ENCODE results near the gene IFNLR1. TPM values are rescaled to one million over a fixed set of nuclear protein-coding genes. Genes with fewer than 3 reads are reported as not detected.

Gene IFNLR1
- total RNA-seq, 4 donors from 2014 or later: 2.5 to 4.6 (median 3.5) TPM

DNA sequence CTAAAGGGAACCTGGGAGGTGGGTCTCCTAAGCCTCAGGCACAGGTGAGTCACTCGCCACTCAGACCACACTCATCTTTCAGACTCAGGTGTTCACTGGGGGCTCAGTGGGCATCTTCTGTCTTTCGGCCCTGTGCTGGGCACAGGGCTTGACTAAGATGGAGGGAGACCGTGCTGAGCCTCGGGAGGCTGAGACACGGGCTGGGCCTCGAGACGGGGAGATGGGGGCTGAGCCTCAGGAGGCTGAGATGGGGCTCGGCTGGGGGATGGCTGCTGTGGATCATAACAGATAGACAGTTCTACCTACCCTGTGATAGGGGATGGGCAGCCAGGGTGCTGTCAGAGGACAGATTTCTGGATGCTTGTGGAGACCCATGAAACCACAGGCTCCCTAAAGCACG is 15.5 kb upstream of the IFNLR1 start:
- no peaks in the 10 kb centered on the region for H3K9me3 ChIP-seq
- 67 to 73% methylated on average over 4 to 6 of the region's 9 CpGs for WGBS, 2 donors
- no peaks in the 10 kb centered on the region for H3K36me3 ChIP-seq
- intact Hi-C loops (cut with DNase I): loop anchor here (2.0 to 10.0 kb wide), 2 partner anchors 122 to 188 kb away; no protein-coding TSS in a partner anchor
- H3K27me3 ChIP-seq: peaks cover 0 to 7% (median 0%) of the 10 kb centered on the region in 4 donors
- H3K27ac ChIP-seq: peak overlapping the region; percentile 73 to 91 (median 81)
- DNase-seq: no peak
- TF ChIP-seq, protein P1, sequence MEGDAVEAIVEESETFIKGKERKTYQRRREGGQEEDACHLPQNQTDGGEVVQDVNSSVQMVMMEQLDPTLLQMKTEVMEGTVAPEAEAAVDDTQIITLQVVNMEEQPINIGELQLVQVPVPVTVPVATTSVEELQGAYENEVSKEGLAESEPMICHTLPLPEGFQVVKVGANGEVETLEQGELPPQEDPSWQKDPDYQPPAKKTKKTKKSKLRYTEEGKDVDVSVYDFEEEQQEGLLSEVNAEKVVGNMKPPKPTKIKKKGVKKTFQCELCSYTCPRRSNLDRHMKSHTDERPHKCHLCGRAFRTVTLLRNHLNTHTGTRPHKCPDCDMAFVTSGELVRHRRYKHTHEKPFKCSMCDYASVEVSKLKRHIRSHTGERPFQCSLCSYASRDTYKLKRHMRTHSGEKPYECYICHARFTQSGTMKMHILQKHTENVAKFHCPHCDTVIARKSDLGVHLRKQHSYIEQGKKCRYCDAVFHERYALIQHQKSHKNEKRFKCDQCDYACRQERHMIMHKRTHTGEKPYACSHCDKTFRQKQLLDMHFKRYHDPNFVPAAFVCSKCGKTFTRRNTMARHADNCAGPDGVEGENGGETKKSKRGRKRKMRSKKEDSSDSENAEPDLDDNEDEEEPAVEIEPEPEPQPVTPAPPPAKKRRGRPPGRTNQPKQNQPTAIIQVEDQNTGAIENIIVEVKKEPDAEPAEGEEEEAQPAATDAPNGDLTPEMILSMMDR (IDR thresholded peaks at IDR 0.05): no peak
- no peak for TF ChIP-seq POLR2A (IDR thresholded peaks at IDR 0.05)
- peaks cover 21 to 64% (median 34%) of the 10 kb centered on the region in 3 donors for H3K4me1 ChIP-seq
- no peak overlapping the region for H3K4me3 ChIP-seq

DNA sequence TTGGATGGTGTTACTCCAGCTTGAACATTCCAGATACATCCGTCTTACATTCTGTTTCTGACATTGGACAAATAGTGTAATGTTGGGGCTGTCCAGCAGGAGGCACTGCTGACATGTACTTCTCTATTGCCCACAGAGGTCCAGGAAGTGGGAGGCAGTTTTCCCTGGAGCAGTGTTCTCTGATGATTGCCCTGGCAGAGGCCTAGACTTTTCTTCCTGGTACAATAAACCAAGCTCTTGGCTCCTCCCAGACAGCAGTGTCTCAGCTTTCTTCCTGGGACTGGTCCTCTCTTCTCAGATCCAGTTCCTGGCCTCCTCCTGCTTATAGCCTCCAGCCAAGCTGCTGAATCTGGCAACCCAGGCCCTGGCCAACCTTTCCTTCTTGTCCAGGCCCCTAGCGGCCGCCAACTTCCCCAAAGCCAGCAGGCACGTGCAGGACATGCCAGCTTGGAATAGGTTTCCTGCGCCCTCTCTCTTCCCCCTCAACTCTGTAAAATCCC is 14.9 kb upstream of the IFNLR1 start:
- 20 to 28% methylated on average over 5 of the region's 5 CpGs for WGBS, 2 donors
- intact Hi-C loops (cut with DNase I): loop anchor here (2.0 to 10.0 kb wide), 2 partner anchors 123 to 189 kb away; no protein-coding TSS in a partner anchor

GRCh38 chr1:24199291-24199900 is 12.3 kb upstream of the IFNLR1 start:
- Histone ChIP-seq H3K27ac (no peak overlapping the region), H3K4me3 (peak overlapping the region in 1 of 4 donors; percentile 22), H3K36me3 (no peaks in the 10 kb centered on the region), H3K27me3 (no peaks in the 10 kb centered on the region), H3K4me1 (peaks cover 9 to 57% (median 22%) of the 10 kb centered on the region in 3 donors), H3K9me3 (no peaks in the 10 kb centered on the region)
- DNase-seq: no peak
- WGBS, 2 donors: 10 to 23% methylated on average over 10 of the region's 15 CpGs
- TF ChIP-seq, protein P1 (IDR thresholded peaks at IDR 0.05): peak; percentile 79 to 93 (median 88)
- no peak for TF ChIP-seq POLR2A (IDR thresholded peaks at IDR 0.05)
- intact Hi-C loops (cut with DNase I): no loop called here

More for the DNA sequence above, 14.9 kb upstream of the IFNLR1 start:
- Histone ChIP-seq H3K9me3 (no peaks in the 10 kb centered on the region), H3K4me3 (no peak overlapping the region), H3K4me1 (peaks cover 21 to 64% (median 34%) of the 10 kb centered on the region in 3 donors), H3K36me3 (no peaks in the 10 kb centered on the region), H3K27ac (peak overlapping the region; percentile 73 to 91 (median 81)), H3K27me3 (peaks cover 0 to 7% (median 0%) of the 10 kb centered on the region in 4 donors)
- no peak for TF ChIP-seq POLR2A (IDR thresholded peaks at IDR 0.05)
- TF ChIP-seq, protein P1 (IDR thresholded peaks at IDR 0.05): peak; percentile 77 to 98 (median 93)
- no peak for DNase-seq

DNA sequence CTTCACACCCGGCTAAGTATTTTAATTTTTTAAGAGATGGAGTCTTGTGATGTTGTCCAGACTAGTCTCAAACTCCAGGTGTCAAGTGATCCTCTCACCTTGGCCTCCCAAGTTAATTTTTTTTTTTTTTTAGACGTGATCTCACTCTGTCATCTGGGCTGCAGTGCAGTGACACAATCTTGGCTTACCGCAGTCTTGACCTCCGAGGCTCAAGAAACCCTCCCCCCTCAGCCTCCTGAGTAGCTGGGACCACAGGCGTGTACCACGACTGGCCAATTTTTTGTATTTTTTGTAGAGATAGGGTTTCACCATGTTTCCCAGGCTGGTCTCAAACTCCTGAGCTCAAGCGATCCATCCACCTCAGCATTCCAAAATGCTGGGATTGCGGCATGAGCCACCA is 11.7 kb upstream of the IFNLR1 start:
- no peak overlapping the region for H3K4me3 ChIP-seq
- H3K4me1 ChIP-seq: peaks cover 9 to 51% (median 18%) of the 10 kb centered on the region in 3 donors
- TF ChIP-seq, protein P1 (IDR thresholded peaks at IDR 0.05): no peak
- no peak for TF ChIP-seq POLR2A (IDR thresholded peaks at IDR 0.05)
- H3K27ac ChIP-seq: no peak overlapping the region
- no peaks in the 10 kb centered on the region for H3K9me3 ChIP-seq
- DNase-seq: no peak
- H3K27me3 ChIP-seq: no peaks in the 10 kb centered on the region
- H3K36me3 ChIP-seq: no peaks in the 10 kb centered on the region
- intact Hi-C loops (cut with DNase I): no loop called here
- WGBS, 2 donors: 47 to 51% methylated on average over 8 of the region's 8 CpGs

DNA sequence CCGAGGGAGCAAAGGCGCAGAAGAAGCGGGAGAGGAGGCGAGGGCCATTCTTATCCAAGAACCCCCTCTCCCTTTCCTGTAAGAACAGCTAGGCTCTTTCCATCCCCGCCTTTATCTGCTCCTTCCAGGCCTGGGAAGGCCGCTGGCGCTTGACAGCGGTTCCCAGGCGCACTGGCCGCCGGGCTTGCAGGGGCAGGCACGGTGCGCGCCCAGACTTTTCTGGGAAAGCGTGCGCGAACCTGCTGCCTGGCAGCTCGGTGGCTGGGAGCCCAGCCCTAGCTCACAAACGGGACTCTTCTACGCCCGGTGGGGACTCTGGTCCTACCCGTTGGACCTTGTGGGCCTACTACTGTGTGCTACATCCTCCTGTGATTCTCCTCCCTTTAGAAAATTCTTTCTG is 8.8 kb upstream of the IFNLR1 start:
- no peak for DNase-seq
- H3K9me3 ChIP-seq: no peaks in the 10 kb centered on the region
- WGBS, 2 donors: 49% methylated on average over 20 of the region's 22 CpGs; no CpG with 5 or more reads in 1 of the 2 donors
- intact Hi-C loops (cut with DNase I): no loop called here
- H3K36me3 ChIP-seq: no peaks in the 10 kb centered on the region
- peaks cover 0 to 48% (median 3%) of the 10 kb centered on the region in 3 donors for H3K4me1 ChIP-seq
- peak overlapping the region in 3 of 4 donors; percentile 72 to 83 (median 75) for H3K27ac ChIP-seq
- TF ChIP-seq, protein P1 (IDR thresholded peaks at IDR 0.05): no peak
- no peak for TF ChIP-seq POLR2A (IDR thresholded peaks at IDR 0.05)
- no peaks in the 10 kb centered on the region for H3K27me3 ChIP-seq
- no peak overlapping the region for H3K4me3 ChIP-seq

Measured in esophagus squamous epithelium (tissue), 5 donors.